Gastrocnemius medialis (tissue), 4 donors: ENCODE measurements around the gene GIN1.

Experiments
- POLR2A ChIP-seq, 2 donors: fragments of 450-650 bp; IDR thresholded peaks; one replicate each; pipeline ENCODE4 v1.6.1; 2017; ENCODE audit warnings: antibody characterized with exemption in 2 of 2, mild to moderate bottlenecking in 2 of 2, moderate library complexity in 2 of 2
- TF ChIP-seq, protein P1 (sequence below), 5 experiments: fragments of 450-650 bp in 3 of 5; fragments of 200-600 bp in 2 of 5; sonication (generic) in 2 of 5; IDR thresholded peaks in 4 of 5; conservative IDR thresholded peaks in 1 of 5; 1 replicate in 4 of 5; 2 replicates in 1 of 5; pipeline ENCODE4 v1.5.1; 2016 to 2019; ENCODE audit warnings: antibody characterized with exemption in 5 of 5, mild to moderate bottlenecking in 3 of 5, moderate library complexity in 3 of 5

DNA sequence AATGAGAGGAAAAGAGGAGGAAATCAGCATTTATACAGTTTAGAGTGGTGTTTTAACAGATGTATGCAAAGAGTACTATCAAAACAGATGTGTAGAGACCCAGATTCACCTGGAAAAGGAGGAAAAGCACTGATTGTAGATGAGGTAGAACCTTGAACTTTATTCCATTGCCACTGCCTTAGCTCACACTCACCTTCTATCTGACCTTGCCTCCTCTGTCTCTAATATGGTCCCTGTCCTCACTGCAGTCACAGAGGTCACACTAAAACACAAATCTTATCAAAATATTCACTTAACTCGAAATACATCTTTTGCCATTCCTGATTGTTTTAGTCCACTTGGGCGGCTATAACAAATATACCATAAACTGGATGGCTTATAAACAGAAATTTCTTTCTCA, 7.0 kb downstream of the GIN1 start:
- TF ChIP-seq, protein P1, sequence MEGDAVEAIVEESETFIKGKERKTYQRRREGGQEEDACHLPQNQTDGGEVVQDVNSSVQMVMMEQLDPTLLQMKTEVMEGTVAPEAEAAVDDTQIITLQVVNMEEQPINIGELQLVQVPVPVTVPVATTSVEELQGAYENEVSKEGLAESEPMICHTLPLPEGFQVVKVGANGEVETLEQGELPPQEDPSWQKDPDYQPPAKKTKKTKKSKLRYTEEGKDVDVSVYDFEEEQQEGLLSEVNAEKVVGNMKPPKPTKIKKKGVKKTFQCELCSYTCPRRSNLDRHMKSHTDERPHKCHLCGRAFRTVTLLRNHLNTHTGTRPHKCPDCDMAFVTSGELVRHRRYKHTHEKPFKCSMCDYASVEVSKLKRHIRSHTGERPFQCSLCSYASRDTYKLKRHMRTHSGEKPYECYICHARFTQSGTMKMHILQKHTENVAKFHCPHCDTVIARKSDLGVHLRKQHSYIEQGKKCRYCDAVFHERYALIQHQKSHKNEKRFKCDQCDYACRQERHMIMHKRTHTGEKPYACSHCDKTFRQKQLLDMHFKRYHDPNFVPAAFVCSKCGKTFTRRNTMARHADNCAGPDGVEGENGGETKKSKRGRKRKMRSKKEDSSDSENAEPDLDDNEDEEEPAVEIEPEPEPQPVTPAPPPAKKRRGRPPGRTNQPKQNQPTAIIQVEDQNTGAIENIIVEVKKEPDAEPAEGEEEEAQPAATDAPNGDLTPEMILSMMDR (IDR thresholded peaks at IDR 0.05 in 4 of 5, conservative IDR thresholded peaks at IDR 0.05 in 1 of 5), result no peak
- TF ChIP-seq POLR2A (IDR thresholded peaks at IDR 0.05), result no peak
